Hepatocyte (in vitro differentiated cells): ENCODE measurements around the gene NFE2.

Experiments used
- EZH2 ChIP-seq: fragments of 200-600 bp; sonication (generic); IDR thresholded peaks from 2 replicates; pipeline ENCODE4 v1.6.1; 2016; ENCODE audit warnings: antibody characterized with exemption, mild to moderate bottlenecking, borderline replicate concordance
- TF ChIP-seq, protein P1 (sequence below): fragments of 200-600 bp; sonication (generic); IDR thresholded peaks from 2 replicates; pipeline ENCODE4 v1.5.1; 2016; ENCODE audit warnings: antibody characterized with exemption, mild to moderate bottlenecking; ENCODE audit not compliant: poor library complexity

DNA sequence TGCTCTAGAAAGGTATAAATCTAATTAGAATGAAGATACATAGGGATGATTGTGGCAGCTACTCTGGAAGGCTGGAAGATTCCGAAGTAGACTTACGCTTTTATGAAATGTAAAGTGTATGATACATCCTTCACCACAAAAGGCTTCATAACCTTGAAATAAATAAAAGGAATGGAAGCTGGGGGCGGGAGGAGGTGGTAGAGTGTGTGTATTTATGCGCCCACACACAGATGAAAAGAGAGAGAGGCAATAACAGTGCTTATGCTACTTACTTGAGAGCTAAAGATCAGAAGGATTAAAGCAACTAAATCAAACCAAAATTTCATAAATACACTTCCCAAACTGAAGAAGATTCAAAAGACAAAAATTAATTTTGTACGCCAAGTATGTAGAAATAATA, 51.3 kb downstream of the NFE2 start:
- no peak for TF ChIP-seq EZH2
- TF ChIP-seq, protein P1, sequence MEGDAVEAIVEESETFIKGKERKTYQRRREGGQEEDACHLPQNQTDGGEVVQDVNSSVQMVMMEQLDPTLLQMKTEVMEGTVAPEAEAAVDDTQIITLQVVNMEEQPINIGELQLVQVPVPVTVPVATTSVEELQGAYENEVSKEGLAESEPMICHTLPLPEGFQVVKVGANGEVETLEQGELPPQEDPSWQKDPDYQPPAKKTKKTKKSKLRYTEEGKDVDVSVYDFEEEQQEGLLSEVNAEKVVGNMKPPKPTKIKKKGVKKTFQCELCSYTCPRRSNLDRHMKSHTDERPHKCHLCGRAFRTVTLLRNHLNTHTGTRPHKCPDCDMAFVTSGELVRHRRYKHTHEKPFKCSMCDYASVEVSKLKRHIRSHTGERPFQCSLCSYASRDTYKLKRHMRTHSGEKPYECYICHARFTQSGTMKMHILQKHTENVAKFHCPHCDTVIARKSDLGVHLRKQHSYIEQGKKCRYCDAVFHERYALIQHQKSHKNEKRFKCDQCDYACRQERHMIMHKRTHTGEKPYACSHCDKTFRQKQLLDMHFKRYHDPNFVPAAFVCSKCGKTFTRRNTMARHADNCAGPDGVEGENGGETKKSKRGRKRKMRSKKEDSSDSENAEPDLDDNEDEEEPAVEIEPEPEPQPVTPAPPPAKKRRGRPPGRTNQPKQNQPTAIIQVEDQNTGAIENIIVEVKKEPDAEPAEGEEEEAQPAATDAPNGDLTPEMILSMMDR, result no peak
